Loucy (cell line): Measurements from ENCODE around the gene SLC5A1.

Experiments
- H2AFZ ChIP-seq: fragments of 200-600 bp; sonication (generic); 2 replicates; pipeline ENCODE4 v1.6.0; 2016; ENCODE audit warnings: antibody characterized with exemption, mild to moderate bottlenecking, low read length, moderate library complexity
- H3F3A ChIP-seq: fragments of 200-600 bp; 2 replicates; pipeline ENCODE4 v1.6.0; 2016; ENCODE audit warnings: antibody characterized with exemption, low read depth, mild to moderate bottlenecking
- H3K27me3 ChIP-seq: fragments of 200-600 bp; sonication (generic); 2 replicates; pipeline ENCODE4 v1.6.1; 2014; ENCODE audit warnings: low read length, mild to moderate bottlenecking; ENCODE audit not compliant: insufficient read depth, poor library complexity, severe bottlenecking
- H3K36me3 ChIP-seq: fragments of 200-600 bp; sonication (generic); 2 replicates; pipeline ENCODE4 v1.6.1; 2016; ENCODE audit warnings: low read length; ENCODE audit not compliant: insufficient read depth
- H3K4me1 ChIP-seq: fragments of 200-600 bp; sonication (generic); 2 replicates; pipeline ENCODE4 v1.5.1; 2014; ENCODE audit warnings: low read length, mild to moderate bottlenecking; ENCODE audit not compliant: insufficient read depth, poor library complexity, severe bottlenecking
- H3K4me2 ChIP-seq: fragments of 200-600 bp; sonication (generic); 2 replicates; pipeline ENCODE4 v1.6.0; 2014; ENCODE audit warnings: antibody characterized with exemption, low read length, low read depth, mild to moderate bottlenecking; ENCODE audit not compliant: poor library complexity, severe bottlenecking
- H3K4me3 ChIP-seq: fragments of 200-600 bp; sonication (generic); 2 replicates; pipeline ENCODE4 v1.5.1; 2014; ENCODE audit warnings: low read length, mild to moderate bottlenecking, mixed read lengths; ENCODE audit not compliant: poor library complexity, severe bottlenecking
- H3K79me2 ChIP-seq: fragments of 200-600 bp; sonication (generic); 2 replicates; pipeline ENCODE4 v1.6.1; 2014; ENCODE audit warnings: low read length; ENCODE audit not compliant: insufficient read depth
- H3K9ac ChIP-seq: fragments of 200-600 bp; sonication (generic); 2 replicates; pipeline ENCODE4 v1.6.0; 2014; ENCODE audit warnings: mild to moderate bottlenecking, low read depth, low read length, moderate library complexity; ENCODE audit not compliant: poor library complexity, severe bottlenecking
- H3K9me2 ChIP-seq: fragments of 200-600 bp; sonication (generic); replicated peaks from 2 replicates; pipeline ENCODE4 v1.6.1; 2016; ENCODE audit warnings: low read depth, low read length, mixed read lengths
- H3K9me3 ChIP-seq: fragments of 200-600 bp; sonication (generic); 2 replicates; pipeline ENCODE4 v1.6.1; 2014; ENCODE audit warnings: mild to moderate bottlenecking, antibody characterized with exemption, low read length, low read depth; ENCODE audit not compliant: insufficient read depth
- H4K20me1 ChIP-seq: fragments of 200-600 bp; sonication (generic); 2 replicates; pipeline ENCODE4 v1.6.0; 2014; ENCODE audit warnings: antibody characterized with exemption, low read length, mild to moderate bottlenecking; ENCODE audit not compliant: insufficient read depth, poor library complexity, severe bottlenecking
- CTCF ChIP-seq: fragments of 200-600 bp; sonication (generic); conservative IDR thresholded peaks from 2 replicates; pipeline ENCODE4 v1.5.1; 2014; ENCODE audit warnings: mild to moderate bottlenecking, antibody characterized with exemption, low read length
- EZH2phosphoT487 ChIP-seq: fragments of 200-600 bp; IDR thresholded peaks from 2 replicates; pipeline ENCODE4 v1.6.1; 2018; ENCODE audit warnings: antibody characterized with exemption, mild to moderate bottlenecking, moderate library complexity, borderline replicate concordance

SLC5A1 gene

GRCh38 chr22:32119568-32120235, 76.6 kb downstream of the SLC5A1 start:
- Histone ChIP-seq H3K79me2 (no peaks in the 10 kb centered on the region), H3K4me3 (no peak overlapping the region), H3K27me3 (no peaks in the 10 kb centered on the region), H3K4me1 (no peaks in the 10 kb centered on the region), H3K9me2 (no peaks in the 10 kb centered on the region), H3F3A (no peaks in the 10 kb centered on the region), H4K20me1 (no peaks in the 10 kb centered on the region), H2AFZ (no peak overlapping the region), H3K4me2 (no peak overlapping the region), H3K36me3 (no peaks in the 10 kb centered on the region), H3K9me3 (no peaks in the 10 kb centered on the region), H3K9ac (no peak overlapping the region)
- TF ChIP-seq CTCF = no peak
- TF ChIP-seq EZH2phosphoT487 = no peak

DNA sequence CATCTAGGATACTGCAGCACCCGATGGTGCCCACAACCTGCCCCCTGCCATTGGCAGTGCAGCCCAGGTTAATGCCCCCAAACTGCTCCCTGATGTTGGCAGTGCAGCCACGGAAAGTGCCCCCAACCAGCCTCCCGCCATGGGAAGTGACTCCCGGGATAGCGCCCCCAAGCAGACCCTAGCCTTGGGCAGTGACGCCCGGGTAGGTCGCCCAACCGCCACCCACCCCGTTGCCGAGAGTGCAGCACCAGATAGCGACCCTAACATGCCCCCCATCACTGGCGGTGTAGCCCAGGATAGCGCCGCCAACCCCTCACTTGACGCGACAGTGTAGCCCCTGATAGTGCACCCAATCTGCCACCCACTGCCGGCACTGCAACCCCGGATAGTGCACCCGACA, 77.5 kb downstream of the SLC5A1 start:
- Histone ChIP-seq H3K4me2 (no peak overlapping the region), H3K9ac (no peak overlapping the region), H3F3A (no peaks in the 10 kb centered on the region), H4K20me1 (no peaks in the 10 kb centered on the region), H3K27me3 (no peaks in the 10 kb centered on the region), H3K36me3 (no peaks in the 10 kb centered on the region), H3K9me3 (no peaks in the 10 kb centered on the region), H3K4me3 (no peak overlapping the region), H2AFZ (no peak overlapping the region), H3K79me2 (no peaks in the 10 kb centered on the region), H3K9me2 (no peaks in the 10 kb centered on the region), H3K4me1 (peaks cover 6% of the 10 kb centered on the region)
- TF ChIP-seq CTCF = no peak
- no peak for TF ChIP-seq EZH2phosphoT487

DNA sequence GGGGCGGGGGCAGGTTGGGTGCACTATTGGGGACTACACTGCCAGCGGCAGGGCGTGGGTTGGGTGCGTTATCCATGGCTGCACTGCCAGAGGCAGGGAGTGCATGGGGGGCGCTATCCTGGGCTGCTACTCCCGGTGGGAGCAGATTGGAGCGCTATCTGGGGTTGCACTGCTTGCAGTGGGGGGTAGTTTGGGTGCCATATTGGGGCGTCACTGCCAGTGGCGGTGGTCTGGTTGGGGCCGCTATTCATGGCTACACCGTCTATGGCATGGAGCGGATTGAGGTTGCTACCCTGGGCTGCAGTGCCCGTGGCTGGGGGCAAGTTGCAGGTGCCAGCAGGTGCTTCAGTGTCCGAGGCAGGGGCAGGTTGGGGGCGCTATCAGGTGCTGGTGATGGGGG, 79.8 kb downstream of the SLC5A1 start:
- H3K27me3 ChIP-seq = no peaks in the 10 kb centered on the region
- H3K79me2 ChIP-seq = no peaks in the 10 kb centered on the region
- no peak overlapping the region for H2AFZ ChIP-seq
- no peak overlapping the region for H3K4me2 ChIP-seq
- no peaks in the 10 kb centered on the region for H4K20me1 ChIP-seq
- H3K4me3 ChIP-seq = no peak overlapping the region
- no peaks in the 10 kb centered on the region for H3K9me2 ChIP-seq
- H3F3A ChIP-seq = no peaks in the 10 kb centered on the region
- no peak overlapping the region for H3K9ac ChIP-seq
- H3K9me3 ChIP-seq = no peaks in the 10 kb centered on the region
- TF ChIP-seq EZH2phosphoT487 (no peak), CTCF (no peak)
- H3K36me3 ChIP-seq = no peaks in the 10 kb centered on the region
- H3K4me1 ChIP-seq = peaks cover 6% of the 10 kb centered on the region
